Neural progenitor cell (in vitro differentiated cells): ENCODE data around the gene ZFHX3.

ENCODE experiments used
- CTCF ChIP-seq: fragments of 200-600 bp; sonication (generic); IDR thresholded peaks from 2 replicates; pipeline ENCODE4 v1.5.1; 2017; ENCODE audit warnings: antibody characterized with exemption, mild to moderate bottlenecking
- EZH2 ChIP-seq: fragments of 200-600 bp; sonication (generic); IDR thresholded peaks from 2 replicates; pipeline ENCODE4 v1.6.1; 2017; ENCODE audit warnings: antibody characterized with exemption, mild to moderate bottlenecking, moderate library complexity
- EZH2phosphoT487 ChIP-seq: fragments of 200-600 bp; sonication (generic); IDR thresholded peaks from 2 replicates; pipeline ENCODE4 v1.6.1; 2017; ENCODE audit warnings: antibody characterized with exemption

GRCh38 chr16:73025151-73025855, 22.6 kb downstream of the ZFHX3 start:
- TF ChIP-seq CTCF = no peak
- no peak for TF ChIP-seq EZH2
- no peak for TF ChIP-seq EZH2phosphoT487
